Endothelial cell of umbilical vein (primary cell): ENCODE data around the gene HIP1R. TPM values are rescaled to one million over a fixed set of nuclear protein-coding genes. Genes with fewer than 3 reads are reported as not detected.

ENCODE experiments used
- BruUV-seq: library from RNA; stranded (reverse); fragments of 400-500 nt; replicated peaks from 2 replicates; lab custom pipeline; 2021; lab: Mats Ljungman, UMichigan
- CTCF ChIA-PET: fragments of 300-600, 350-600 bp; sonication (Branson Sonifier 250); formaldehyde crosslinking; loops from one replicate; lab custom pipeline; 2021; ENCODE audit warnings: antibody characterized with exemption, inconsistent platforms; lab: Charles Lee
- POLR2A ChIA-PET: fragments of 300-600, 350-600 bp; sonication (Branson Sonifier 250); formaldehyde crosslinking; loops from one replicate; lab custom pipeline; 2021; ENCODE audit warnings: antibody characterized with exemption, inconsistent platforms; lab: Charles Lee
- DNase-seq: peaks from one replicate; pipeline ENCODE4 v3.0.0-alpha.2; 2011; ENCODE audit warnings: low read depth, low spot score
- FAIRE-seq: peaks from 2 replicates; lab custom pipeline; 2011; peaks lifted over from hg19 to GRCh38; lab: Jason Lieb, UNC
- H2AFZ ChIP-seq: 2 replicates; pipeline ENCODE4 v1.6.0; 2012; ENCODE audit warnings: low read depth, low read length, control low read depth, inconsistent platforms
- H3K27ac ChIP-seq: 2 replicates; pipeline ENCODE4 v1.5.1; 2011; ENCODE audit warnings: low read depth, mild to moderate bottlenecking, control low read depth, low read length, moderate library complexity; ENCODE audit not compliant: insufficient read depth
- H3K27me3 ChIP-seq, 2 experiments: 2 replicates each; pipeline versions ENCODE4 v1.6.0 to v1.6.1; 2011; ENCODE audit warnings: low read length in 2 of 2, mixed read lengths in 1 of 2; ENCODE audit not compliant: control insufficient read depth in 2 of 2, insufficient read depth in 2 of 2
- H3K36me3 ChIP-seq, 2 experiments: 2 replicates in 1 of 2; 3 replicates in 1 of 2; pipeline ENCODE4 v1.5.1; 2011; ENCODE audit warnings: low read length in 2 of 2, mild to moderate bottlenecking in 1 of 2, moderate library complexity in 1 of 2; ENCODE audit not compliant: control insufficient read depth in 2 of 2, insufficient read depth in 2 of 2; ENCODE audit errors: extremely low read depth in 1 of 2
- H3K4me1 ChIP-seq: 3 replicates; pipeline ENCODE4 v1.5.1; 2011; ENCODE audit warnings: mild to moderate bottlenecking, low read length; ENCODE audit not compliant: control insufficient read depth, insufficient read depth; ENCODE audit errors: extremely low read depth
- H3K4me2 ChIP-seq: 2 replicates; pipeline ENCODE4 v1.6.1; 2011; ENCODE audit warnings: low read length, control low read depth, mixed read lengths; ENCODE audit not compliant: insufficient read depth
- H3K4me3 ChIP-seq, 3 experiments: fragments of 200-600 bp in 1 of 3; sonication (generic), shearing (Covaris generic) in 1 of 3; replicated peaks in 1 of 3; 2 replicates each; pipeline ENCODE4 v1.5.1; 2011 to 2016; ENCODE audit warnings: control low read depth in 3 of 3, low read length in 3 of 3, mild to moderate bottlenecking in 2 of 3, inconsistent platforms in 1 of 3, low read depth in 1 of 3, moderate library complexity in 1 of 3; ENCODE audit not compliant: insufficient read depth in 1 of 3
- H3K79me2 ChIP-seq: 2 replicates; pipeline ENCODE4 v1.6.0; 2012; ENCODE audit warnings: low read length, inconsistent platforms; ENCODE audit not compliant: control insufficient read depth, insufficient read depth
- H3K9ac ChIP-seq: replicated peaks from 2 replicates; pipeline ENCODE3; 2011; ENCODE audit warnings: low read length, control low read depth; ENCODE audit not compliant: insufficient read depth; ENCODE audit errors: extremely low read depth
- H3K9me1 ChIP-seq: replicated peaks from 3 replicates; pipeline ENCODE4 v1.6.0; 2011; ENCODE audit warnings: mild to moderate bottlenecking, low read length; ENCODE audit not compliant: control insufficient read depth, insufficient read depth; ENCODE audit errors: extremely low read depth
- H3K9me3 ChIP-seq: replicated peaks from 2 replicates; pipeline ENCODE4 v1.5.1; 2012; ENCODE audit warnings: low read length, inconsistent platforms; ENCODE audit not compliant: control insufficient read depth, insufficient read depth
- H4K20me1 ChIP-seq: replicated peaks from 2 replicates; pipeline ENCODE3; 2011; ENCODE audit warnings: mild to moderate bottlenecking, low read length; ENCODE audit not compliant: control insufficient read depth, insufficient read depth; ENCODE audit errors: extremely low read depth
- EZH2 ChIP-seq: IDR thresholded peaks from 2 replicates; pipeline ENCODE4 v1.6.1; 2012; ENCODE audit warnings: borderline replicate concordance, low read depth, mild to moderate bottlenecking, moderate library complexity, low read length, inconsistent platforms; ENCODE audit not compliant: severe bottlenecking
- FOS ChIP-seq: IDR thresholded peaks from 2 replicates; pipeline ENCODE4 v1.6.1; 2011; ENCODE audit warnings: mild to moderate bottlenecking, low read length, moderate library complexity, borderline replicate concordance; ENCODE audit not compliant: insufficient read depth
- GATA2 ChIP-seq: IDR thresholded peaks from 2 replicates; pipeline ENCODE4 v1.7.0; 2011; ENCODE audit warnings: low read depth, mild to moderate bottlenecking, moderate library complexity, mixed read lengths, low read length; ENCODE audit not compliant: insufficient read length, insufficient read depth
- JUN ChIP-seq: IDR thresholded peaks from 2 replicates; pipeline ENCODE4 v1.6.1; 2011; ENCODE audit warnings: borderline replicate concordance, low read depth; ENCODE audit not compliant: insufficient read length, insufficient read depth
- MAX ChIP-seq: IDR thresholded peaks from 2 replicates; pipeline ENCODE4 v1.6.1; 2011; ENCODE audit not compliant: insufficient read depth, insufficient read length
- MYC ChIP-seq: IDR thresholded peaks from one replicate; pipeline ENCODE4 v1.6.1; 2011; ENCODE audit warnings: mild to moderate bottlenecking, low read depth, low read length
- POLR2A ChIP-seq: IDR thresholded peaks from 2 replicates; pipeline ENCODE4 v1.6.1; 2012; ENCODE audit warnings: low read depth, mild to moderate bottlenecking, control low read depth, low read length
- POLR2AphosphoS5 ChIP-seq: IDR thresholded peaks from 2 replicates; pipeline ENCODE4 v1.6.1; 2012; ENCODE audit warnings: low read depth, mild to moderate bottlenecking, control low read depth, low read length, moderate library complexity; ENCODE audit not compliant: insufficient read depth
- dilution Hi-C: fragments of 300-500 bp; cut with MboI; formaldehyde crosslinking; loops from one replicate; pipeline ENCODE4 v1.15.0; 2019; ENCODE audit warnings: low sequenced_read_pairs; ENCODE audit not compliant: extremely low pct_ligation_motif_present
- intact Hi-C: fragments of 100-400 bp; cut with micrococcal nuclease; formaldehyde crosslinking; loops from one replicate; pipeline ENCODE4 v1.10.0; 2022
- polyA plus RNA-seq, 4 experiments: library from polyadenylated mRNA; depleted of rRNA in 3 of 4; stranded (reverse) in 3 of 4; unstranded in 1 of 4; fragments of >200 nt; gene quantifications; 2 replicates each; pipeline versions ENCODE4 v1.2.1 to v1.2.3, GENCODE V29; 2011 to 2012; ENCODE audit warnings: missing spikeins in 1 of 4
- total RNA-seq: library from RNA; stranded (reverse); gene quantifications from 2 replicates; pipeline ENCODE4 v1.2.3, GENCODE V29; 2021
- TF ChIP-seq, protein P1 (sequence below), 2 donors: IDR thresholded peaks; 1 replicate in 1 of 2; 2 replicates in 1 of 2; pipeline ENCODE4 v1.5.1; 2011; ENCODE audit warnings: low read length in 2 of 2, mild to moderate bottlenecking in 2 of 2, moderate library complexity in 2 of 2, control low read depth in 1 of 2, inconsistent platforms in 1 of 2, low read depth in 1 of 2; ENCODE audit not compliant: insufficient read depth in 1 of 2; ENCODE audit errors: extremely low read depth in 1 of 2

Gene HIP1R
- total and polyA plus RNA-seq, 2 donors (not counting 3 experiments of a cell fraction or from before 2014, with no cell fraction given): 111 to 122 TPM

DNA sequence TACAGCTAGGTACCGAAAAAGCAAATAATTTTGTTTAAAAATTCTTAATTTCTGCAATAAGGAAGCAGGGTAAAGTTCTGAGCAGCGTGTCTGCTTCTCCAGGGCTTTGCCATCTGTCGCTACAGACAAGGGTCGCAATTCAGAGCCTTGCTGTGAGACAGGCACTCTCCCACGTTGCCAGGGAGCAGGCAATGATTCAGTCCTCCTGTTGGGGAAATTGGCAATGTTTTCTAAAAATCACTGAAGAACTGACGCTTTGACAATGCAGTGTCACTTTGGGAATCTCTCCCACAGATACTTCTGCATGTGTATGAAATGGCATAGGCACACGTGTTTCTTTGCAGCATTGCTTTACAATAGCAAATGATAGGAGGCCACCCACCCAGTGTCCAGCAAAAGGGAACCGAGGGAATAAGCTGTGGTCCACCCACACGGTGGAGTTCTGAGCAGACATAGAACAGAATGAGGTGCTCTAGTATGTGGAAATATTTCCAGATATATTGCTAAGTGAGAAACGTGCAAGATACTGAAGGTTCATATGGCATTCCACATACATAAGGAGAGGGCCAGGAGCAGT is 16.0 kb upstream of the HIP1R start:
- POLR2A ChIA-PET: no interaction called here
- intact Hi-C loops: no loop called here
- TF ChIP-seq POLR2AphosphoS5 (no peak), MYC (no peak), POLR2A (no peak), GATA2 (no peak), JUN (no peak), FOS (no peak), MAX (no peak), EZH2 (no peak)
- TF ChIP-seq, protein P1, sequence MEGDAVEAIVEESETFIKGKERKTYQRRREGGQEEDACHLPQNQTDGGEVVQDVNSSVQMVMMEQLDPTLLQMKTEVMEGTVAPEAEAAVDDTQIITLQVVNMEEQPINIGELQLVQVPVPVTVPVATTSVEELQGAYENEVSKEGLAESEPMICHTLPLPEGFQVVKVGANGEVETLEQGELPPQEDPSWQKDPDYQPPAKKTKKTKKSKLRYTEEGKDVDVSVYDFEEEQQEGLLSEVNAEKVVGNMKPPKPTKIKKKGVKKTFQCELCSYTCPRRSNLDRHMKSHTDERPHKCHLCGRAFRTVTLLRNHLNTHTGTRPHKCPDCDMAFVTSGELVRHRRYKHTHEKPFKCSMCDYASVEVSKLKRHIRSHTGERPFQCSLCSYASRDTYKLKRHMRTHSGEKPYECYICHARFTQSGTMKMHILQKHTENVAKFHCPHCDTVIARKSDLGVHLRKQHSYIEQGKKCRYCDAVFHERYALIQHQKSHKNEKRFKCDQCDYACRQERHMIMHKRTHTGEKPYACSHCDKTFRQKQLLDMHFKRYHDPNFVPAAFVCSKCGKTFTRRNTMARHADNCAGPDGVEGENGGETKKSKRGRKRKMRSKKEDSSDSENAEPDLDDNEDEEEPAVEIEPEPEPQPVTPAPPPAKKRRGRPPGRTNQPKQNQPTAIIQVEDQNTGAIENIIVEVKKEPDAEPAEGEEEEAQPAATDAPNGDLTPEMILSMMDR (IDR thresholded peaks at IDR 0.05; ENCODE audit: extremely low read depth in 1 of 2, insufficient read depth in 1 of 2, low read depth in 1 of 2, low read length in 2 of 2): no peak

More for the DNA sequence above, 16.0 kb upstream of the HIP1R start:
- Histone ChIP-seq H3K4me2 (no peak overlapping the region), H3K27me3 (peaks cover 0 to 1% of the 10 kb centered on the region in 2 experiments), H3K9ac (no peak overlapping the region), H2AFZ (no peak overlapping the region), H3K9me3 (no peaks in the 10 kb centered on the region), H3K9me1 (no peaks in the 10 kb centered on the region), H3K36me3 (no peaks in the 10 kb centered on the region), H3K27ac (no peak overlapping the region), H3K4me1 (no peaks in the 10 kb centered on the region), H3K4me3 (no peak overlapping the region), H3K79me2 (no peaks in the 10 kb centered on the region), H4K20me1 (no peaks in the 10 kb centered on the region)
- no TSS peak for BruUV-seq
- FAIRE-seq (no peak), DNase-seq (no peak)
- dilution Hi-C loops: no loop called here
- CTCF ChIA-PET: interaction anchor here (0.6 to 3.3 kb wide), 3 partner anchors 17 to 133 kb away, joined by 3 to 18 read pairs (median 3); no protein-coding TSS in a partner anchor
